H1 (cell line): ENCODE data around the gene MEX3D. TPM values are rescaled to one million over a fixed set of nuclear protein-coding genes. Genes with fewer than 3 reads are reported as not detected.

Source experiments
- CTCF ChIA-PET: fragments of 300-600 bp; sonication (Branson Sonifier 250); formaldehyde crosslinking; loops from one replicate; lab custom pipeline; 2021; ENCODE audit not compliant: partially characterized antibody; lab: Charles Lee
- POLR2A ChIA-PET: fragments of 300-600 bp; sonication (Branson Sonifier 250); formaldehyde crosslinking; loops from one replicate; lab custom pipeline; 2021; ENCODE audit warnings: inconsistent platforms; ENCODE audit not compliant: partially characterized antibody; lab: Charles Lee
- DNase-seq, 2 experiments: peaks; one replicate each; pipeline versions ENCODE4 v3.0.0 to v3.0.0-alpha.2; 2010 to 2022; ENCODE audit warnings: low spot score in 2 of 2, low read depth in 1 of 2, mixed read lengths in 1 of 2
- FAIRE-seq: peaks from 2 replicates; lab custom pipeline; 2011; peaks lifted over from hg19 to GRCh38; lab: Jason Lieb, UNC
- H2AFZ ChIP-seq: 2 replicates; pipeline ENCODE4 v1.8.1; 2012; ENCODE audit warnings: low read length, inconsistent platforms
- H2AK5ac ChIP-seq: 2 replicates; pipeline ENCODE4 v1.6.1; 2013; ENCODE audit warnings: low read depth, low read length
- H2BK120ac ChIP-seq: replicated peaks from 2 replicates; pipeline ENCODE3; 2013; ENCODE audit warnings: low read depth, low read length, inconsistent platforms
- H2BK12ac ChIP-seq: 2 replicates; pipeline ENCODE4 v1.6.1; 2013; ENCODE audit warnings: low read depth, low read length
- H2BK15ac ChIP-seq: 2 replicates; pipeline ENCODE4 v1.6.1; 2013; ENCODE audit warnings: low read length
- H2BK20ac ChIP-seq: 2 replicates; pipeline ENCODE4 v1.6.1; 2013; ENCODE audit warnings: low read length
- H2BK5ac ChIP-seq: 2 replicates; pipeline ENCODE4 v1.6.1; 2013; ENCODE audit warnings: low read depth, low read length
- H3K14ac ChIP-seq: 2 replicates; pipeline ENCODE4 v1.6.1; 2013; ENCODE audit warnings: inconsistent platforms; ENCODE audit not compliant: insufficient read length
- H3K18ac ChIP-seq: 2 replicates; pipeline ENCODE4 v1.6.1; 2013; ENCODE audit warnings: low read length; ENCODE audit errors: extremely low read depth
- H3K23ac ChIP-seq: 2 replicates; pipeline ENCODE4 v1.6.1; 2013; ENCODE audit warnings: inconsistent platforms; ENCODE audit not compliant: insufficient read length
- H3K23me2 ChIP-seq: 2 replicates; pipeline ENCODE4 v1.6.1; 2013; ENCODE audit warnings: low read depth, low read length
- H3K27ac ChIP-seq: 2 replicates; pipeline ENCODE4 v1.6.1; 2011; ENCODE audit warnings: low read depth, low read length, inconsistent platforms
- H3K27me3 ChIP-seq, 4 experiments: replicated peaks in 1 of 4; 1 replicate in 1 of 4; 2 replicates in 3 of 4; pipeline versions ENCODE4 v1.6.1 to v1.8.1; 2011 to 2013; ENCODE audit warnings: low read length in 3 of 4, mild to moderate bottlenecking in 3 of 4, inconsistent platforms in 2 of 4, mixed read lengths in 2 of 4, moderate library complexity in 1 of 4; ENCODE audit not compliant: control insufficient read depth in 3 of 4, insufficient read depth in 3 of 4; ENCODE audit errors: extremely low read depth in 1 of 4
- H3K36me3 ChIP-seq, 4 experiments: 2 replicates each; pipeline versions ENCODE4 v1.6.1 to v1.8.1; 2011 to 2013; ENCODE audit warnings: mild to moderate bottlenecking in 4 of 4, low read length in 3 of 4, moderate library complexity in 2 of 4, control low read depth in 1 of 4, inconsistent platforms in 1 of 4; ENCODE audit not compliant: insufficient read depth in 4 of 4, control insufficient read depth in 2 of 4
- H3K4ac ChIP-seq: replicated peaks from 2 replicates; pipeline ENCODE3; 2013; ENCODE audit warnings: low read length, low read depth, mixed read lengths, inconsistent platforms; ENCODE audit not compliant: insufficient read length
- H3K4me1 ChIP-seq, 4 experiments: replicated peaks in 1 of 4; 1 replicate in 1 of 4; 2 replicates in 3 of 4; pipeline versions ENCODE4 v1.6.1 to v1.8.1; 2011 to 2013; ENCODE audit warnings: low read length in 3 of 4, inconsistent platforms in 2 of 4, mixed read lengths in 1 of 4; ENCODE audit not compliant: insufficient read depth in 4 of 4, control insufficient read depth in 3 of 4
- H3K4me2 ChIP-seq, 2 experiments: 2 replicates each; pipeline versions ENCODE4 v1.6.1 to v1.8.1; 2011 to 2013; ENCODE audit warnings: low read depth in 2 of 2, low read length in 2 of 2, control low read depth in 1 of 2, inconsistent platforms in 1 of 2, mild to moderate bottlenecking in 1 of 2; ENCODE audit not compliant: insufficient read depth in 1 of 2
- H3K4me3 ChIP-seq, 4 experiments: fragments of 200-600, 300-600 bp in 1 of 4; sonication (generic), shearing (Covaris generic), sonication (Bioruptor Twin) in 1 of 4; 2 replicates each; pipeline versions ENCODE4 v1.5.1 to v1.8.1; 2011 to 2016; ENCODE audit warnings: low read length in 4 of 4, low read depth in 3 of 4, control low read depth in 2 of 4, inconsistent platforms in 2 of 4, mild to moderate bottlenecking in 2 of 4, mixed read lengths in 1 of 4, moderate library complexity in 1 of 4; ENCODE audit not compliant: insufficient read depth in 2 of 4; ENCODE audit errors: extremely low read depth in 1 of 4
- H3K56ac ChIP-seq: replicated peaks from 2 replicates; pipeline ENCODE3; 2013; ENCODE audit warnings: low read depth, mild to moderate bottlenecking, mixed read lengths, low read length, inconsistent platforms; ENCODE audit not compliant: insufficient read length
- H3K79me1 ChIP-seq: 2 replicates; pipeline ENCODE4 v1.6.1; 2013; ENCODE audit warnings: low read depth, low read length, control low read depth
- H3K79me2 ChIP-seq, 2 experiments: 2 replicates each; pipeline versions ENCODE4 v1.6.1 to v1.8.1; 2012 to 2013; ENCODE audit warnings: low read length in 2 of 2, mild to moderate bottlenecking in 2 of 2, inconsistent platforms in 1 of 2; ENCODE audit not compliant: insufficient read depth in 2 of 2, control insufficient read depth in 1 of 2
- H3K9ac ChIP-seq, 4 experiments: replicated peaks in 1 of 4; 1 replicate in 1 of 4; 2 replicates in 3 of 4; pipeline versions ENCODE4 v1.6.1 to v1.8.1; 2011 to 2013; ENCODE audit warnings: low read depth in 3 of 4, low read length in 3 of 4, control low read depth in 2 of 4, mild to moderate bottlenecking in 2 of 4, moderate library complexity in 2 of 4, inconsistent platforms in 1 of 4; ENCODE audit errors: extremely low read depth in 1 of 4
- H3K9me3 ChIP-seq, 2 experiments: 2 replicates each; pipeline versions ENCODE4 v1.6.1 to v1.8.1; 2012 to 2013; ENCODE audit warnings: mild to moderate bottlenecking in 2 of 2, moderate library complexity in 2 of 2, control low read depth in 1 of 2, inconsistent platforms in 1 of 2, low read depth in 1 of 2, low read length in 1 of 2, mixed read lengths in 1 of 2; ENCODE audit not compliant: insufficient read depth in 2 of 2
- H4K20me1 ChIP-seq, 2 experiments: replicated peaks in 1 of 2; 2 replicates each; pipeline versions ENCODE3 to v1.8.1; 2011 to 2013; ENCODE audit warnings: inconsistent platforms in 2 of 2, low read length in 2 of 2, mild to moderate bottlenecking in 1 of 2; ENCODE audit not compliant: insufficient read depth in 2 of 2, control insufficient read depth in 1 of 2
- H4K5ac ChIP-seq: 2 replicates; pipeline ENCODE4 v1.6.1; 2013; ENCODE audit warnings: low read length, low read depth, mixed read lengths, inconsistent platforms; ENCODE audit not compliant: insufficient read length
- H4K8ac ChIP-seq: 2 replicates; pipeline ENCODE4 v1.8.0; 2013; ENCODE audit warnings: mild to moderate bottlenecking, moderate library complexity, low read length, inconsistent platforms; ENCODE audit not compliant: insufficient read depth; ENCODE audit errors: extremely low read depth
- H4K91ac ChIP-seq: replicated peaks from 2 replicates; pipeline ENCODE3; 2013; ENCODE audit warnings: low read length, mixed read lengths, inconsistent platforms; ENCODE audit not compliant: insufficient read length
- EP300 ChIP-seq, 2 experiments: IDR thresholded peaks; 1 replicate in 1 of 2; 2 replicates in 1 of 2; pipeline ENCODE4 v1.6.1; 2011 to 2012; ENCODE audit warnings: low read depth in 2 of 2, low read length in 2 of 2, mild to moderate bottlenecking in 2 of 2, borderline replicate concordance in 1 of 2, inconsistent platforms in 1 of 2, moderate library complexity in 1 of 2
- KDM4A ChIP-seq: IDR thresholded peaks from one replicate; pipeline ENCODE4 v1.7.1; 2012; ENCODE audit warnings: low read depth, mild to moderate bottlenecking, moderate library complexity, low read length, inconsistent platforms; ENCODE audit not compliant: severe bottlenecking
- WGBS, 2 experiments: shearing (Covaris generic) in 1 of 2; methylation state at CpG; one replicate each; pipeline versions ENCODE4 v1.1.6 to v1.1.7; 2013 to 2015; ENCODE audit warnings: low lambda C conversion rate in 2 of 2, mixed read lengths in 2 of 2, inconsistent platforms in 1 of 2, low coverage in 1 of 2, missing lambda C conversion rate in 1 of 2; ENCODE audit not compliant: insufficient replicate concordance in 2 of 2, insufficient coverage in 1 of 2, insufficient read length in 1 of 2; ENCODE audit errors: extremely low coverage in 1 of 2, missing lambda C conversion rate in 1 of 2; 5-methylcytosine and 5-hydroxymethylcytosine counted together
- polyA plus RNA-seq, 7 experiments: library from polyadenylated mRNA; depleted of rRNA in 3 of 7; stranded (reverse) in 5 of 7; unstranded in 2 of 7; fragments of >200 nt in 5 of 7; fragments of 200-250 nt in 2 of 7; gene quantifications; 1 replicate in 5 of 7; 2 replicates in 1 of 7; 4 replicates in 1 of 7; pipeline versions ENCODE4 v1.2.1 to v1.2.3, GENCODE V29; 2011 to 2013; ENCODE audit warnings: missing spikeins in 2 of 7, mixed read lengths in 2 of 7
- total RNA-seq: library from RNA; stranded (reverse); fragmentation: NEBNext Ultra II Directional; extraction: Animal tissue kit (Norgen Biotek cat#: 25700); gene quantifications from 2 replicates; pipeline ENCODE4 v1.2.1, GENCODE V29; 2021

Gene MEX3D
- total and polyA plus RNA-seq, 2 of the 8 experiments (the other 6 are each of a cell fraction or from before 2014, with no cell fraction given) = 20.8 to 78.8 TPM

- Histone ChIP-seq H2AFZ (no peak overlapping the region), H3K9me3 (peaks cover 0 to 8% of the 10 kb centered on the region in 2 experiments; a peak in 2 of 4 replicates), H4K5ac (no peak overlapping the region), H2BK5ac (no peak overlapping the region), H2BK12ac (no peak overlapping the region), H3K14ac (no peak overlapping the region), H3K23ac (no peak overlapping the region), H2BK20ac (no peak overlapping the region), H3K79me1 (peaks cover 6% of the 10 kb centered on the region; the same call in 1 of the 2 replicates), H2BK15ac (no peak overlapping the region), H2BK120ac (no peak overlapping the region), H3K23me2 (peaks cover 3% of the 10 kb centered on the region; the same call in 1 of the 2 replicates), H3K4ac (no peak overlapping the region), H4K91ac (no peak overlapping the region), H4K20me1 (peaks cover 7 to 10% of the 10 kb centered on the region in 2 experiments), H3K36me3 (no peaks in the 10 kb centered on the region; a peak in 1 of 8 replicates), H4K8ac (no peak overlapping the region), H3K4me2 (no peak overlapping the region), H3K79me2 (peaks cover 12 to 21% of the 10 kb centered on the region in 2 experiments), H3K18ac (no peak overlapping the region), H2AK5ac (no peak overlapping the region), H3K4me1 (peaks cover 0 to 10% (median 7%) of the 10 kb centered on the region in 4 experiments; a peak in 6 of 7 replicates), H3K9ac (no peak overlapping the region), H3K4me3 (no peak overlapping the region), H3K56ac (no peak overlapping the region), H3K27me3 (peaks cover 8 to 26% (median 14%) of the 10 kb centered on the region in 4 experiments), H3K27ac (no peak overlapping the region)
- 41 to 100% methylated on average over 1 to 2 of the region's 4 CpGs for WGBS, 2 experiments
- no peak for DNase-seq
- no peak for FAIRE-seq
- no peak for TF ChIP-seq KDM4A
- no peak for TF ChIP-seq EP300 (IDR thresholded peaks at IDR 0.05; ENCODE audit: borderline replicate concordance in 1 of 2, low read depth in 2 of 2, low read length in 2 of 2)
- ChIA-PET CTCF (interaction anchor here (0.5 to 1.4 kb wide), 2 partner anchors 24 to 268 kb away, joined by 3 to 6 read pairs; no protein-coding TSS in a partner anchor), POLR2A (interaction anchor here (0.8 to 1.3 kb wide), 4 partner anchors 9 to 301 kb away, joined by 3 to 5 read pairs (median 3); partner anchors contain the start of gene CIRBP)
These were observed 1.9 kb upstream of the MEX3D start for GRCh38 chr19:1569997-1570396.
